ENCODE results near the gene DYNC1I1. TPM values are rescaled to one million over a fixed set of nuclear protein-coding genes. Genes with fewer than 3 reads are reported as not detected.

Gene DYNC1I1
- total RNA-seq, 2 experiments from 2014 or later = 0.08 TPM; not detected in 1

DNA sequence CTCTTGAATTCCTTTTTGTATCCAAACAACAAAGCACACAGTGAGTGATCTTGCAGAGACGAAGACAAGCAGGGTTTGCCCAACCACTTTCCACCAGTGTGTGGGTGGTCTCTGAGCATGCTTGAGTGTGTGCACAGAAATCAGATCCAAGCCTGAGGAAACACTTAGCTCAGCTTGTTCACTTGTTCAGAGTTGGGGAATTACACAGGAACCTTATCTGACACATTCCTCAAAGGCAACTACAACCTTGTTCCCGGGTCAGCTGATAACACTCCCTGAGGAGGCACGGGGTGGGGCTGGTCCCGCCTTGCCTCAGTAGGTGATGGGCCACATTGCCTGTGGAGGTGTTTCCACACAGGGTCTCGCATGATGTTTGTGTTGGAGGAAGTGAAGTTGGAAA lies 216.9 kb downstream of the DYNC1I1 start:
- ATAC-seq (ENCODE audit: poor library complexity) (no peak), DNase-seq (no peak)
- no peak overlapping the region for H3K4me3 Mint-ChIP-seq
- peaks cover 39% of the 10 kb centered on the region for H3K27me3 Mint-ChIP-seq
- POLR2A ChIA-PET = no interaction called here
- no peaks in the 10 kb centered on the region for H3K4me1 ChIP-seq (ENCODE audit: insufficient read depth, low read length)
- no peaks in the 10 kb centered on the region for H3K9me3 Mint-ChIP-seq
- H3K27ac ChIP-seq (ENCODE audit: low read depth in 1 of 2, low read length in 2 of 2) = no peak overlapping the region
- no peaks in the 10 kb centered on the region for H3K4me1 Mint-ChIP-seq (ENCODE audit: low read depth)
- no peak overlapping the region for H3K4me3 ChIP-seq (ENCODE audit: low read length)
- CTCF ChIA-PET = no interaction called here
- no peaks in the 10 kb centered on the region for H3K36me3 ChIP-seq (ENCODE audit: insufficient read depth, low read length)
- no peaks in the 10 kb centered on the region for H3K9me3 ChIP-seq (ENCODE audit: control insufficient read depth in 1 of 2, insufficient read depth in 1 of 2, low read length in 2 of 2)
- no peaks in the 10 kb centered on the region for H3K36me3 Mint-ChIP-seq (ENCODE audit: low read depth)
- TF ChIP-seq, protein P1, sequence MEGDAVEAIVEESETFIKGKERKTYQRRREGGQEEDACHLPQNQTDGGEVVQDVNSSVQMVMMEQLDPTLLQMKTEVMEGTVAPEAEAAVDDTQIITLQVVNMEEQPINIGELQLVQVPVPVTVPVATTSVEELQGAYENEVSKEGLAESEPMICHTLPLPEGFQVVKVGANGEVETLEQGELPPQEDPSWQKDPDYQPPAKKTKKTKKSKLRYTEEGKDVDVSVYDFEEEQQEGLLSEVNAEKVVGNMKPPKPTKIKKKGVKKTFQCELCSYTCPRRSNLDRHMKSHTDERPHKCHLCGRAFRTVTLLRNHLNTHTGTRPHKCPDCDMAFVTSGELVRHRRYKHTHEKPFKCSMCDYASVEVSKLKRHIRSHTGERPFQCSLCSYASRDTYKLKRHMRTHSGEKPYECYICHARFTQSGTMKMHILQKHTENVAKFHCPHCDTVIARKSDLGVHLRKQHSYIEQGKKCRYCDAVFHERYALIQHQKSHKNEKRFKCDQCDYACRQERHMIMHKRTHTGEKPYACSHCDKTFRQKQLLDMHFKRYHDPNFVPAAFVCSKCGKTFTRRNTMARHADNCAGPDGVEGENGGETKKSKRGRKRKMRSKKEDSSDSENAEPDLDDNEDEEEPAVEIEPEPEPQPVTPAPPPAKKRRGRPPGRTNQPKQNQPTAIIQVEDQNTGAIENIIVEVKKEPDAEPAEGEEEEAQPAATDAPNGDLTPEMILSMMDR (IDR thresholded peaks at IDR 0.05) = no peak
- H3K27ac Mint-ChIP-seq = no peak overlapping the region
- intact Hi-C loops (cut with DNase I, micrococcal nuclease) = no loop called here
- peaks cover 0 to 2% of the 10 kb centered on the region in 2 experiments for H3K27me3 ChIP-seq (ENCODE audit: control insufficient read depth in 1 of 2, insufficient read depth in 2 of 2, low read length in 2 of 2)

DNA sequence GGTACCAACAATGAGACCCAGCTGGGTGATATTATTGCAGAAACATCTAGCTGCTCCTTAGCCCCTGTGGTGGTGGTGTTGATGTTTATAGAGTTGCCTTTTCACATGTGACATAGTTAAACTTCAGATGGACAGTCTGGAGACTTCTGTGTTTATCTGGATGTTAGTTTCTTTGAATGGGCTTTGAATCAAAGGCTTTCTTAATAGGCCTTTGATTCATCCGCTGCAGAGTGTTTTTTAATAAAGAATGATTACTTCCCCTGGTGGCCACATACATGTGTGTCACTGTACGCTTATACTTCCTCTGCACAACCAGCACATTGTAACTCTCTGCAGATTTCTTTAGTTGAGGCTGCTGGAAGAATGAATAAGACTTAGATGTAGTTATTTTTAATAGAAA lies 221.0 kb downstream of the DYNC1I1 start:
- Mint-ChIP-seq H3K27ac (no peak overlapping the region), H3K36me3 (ENCODE audit: low read depth) (no peaks in the 10 kb centered on the region), H3K27me3 (peaks cover 21% of the 10 kb centered on the region), H3K4me3 (no peak overlapping the region), H3K4me1 (ENCODE audit: low read depth) (no peaks in the 10 kb centered on the region), H3K9me3 (no peaks in the 10 kb centered on the region)
- H3K4me1 ChIP-seq (ENCODE audit: insufficient read depth, low read length) = no peaks in the 10 kb centered on the region
- POLR2A ChIA-PET = no interaction called here
- DNase-seq (no peak), ATAC-seq (ENCODE audit: poor library complexity) (no peak)
- TF ChIP-seq, protein P1 (IDR thresholded peaks at IDR 0.05) = no peak
- CTCF ChIA-PET = no interaction called here
- no peak overlapping the region for H3K4me3 ChIP-seq (ENCODE audit: low read length)
- no peak overlapping the region for H3K27ac ChIP-seq (ENCODE audit: low read depth in 1 of 2, low read length in 2 of 2)
- H3K9me3 ChIP-seq (ENCODE audit: control insufficient read depth in 1 of 2, insufficient read depth in 1 of 2, low read length in 2 of 2) = no peaks in the 10 kb centered on the region
- intact Hi-C loops (cut with DNase I, micrococcal nuclease) = no loop called here
- peaks cover 0 to 2% of the 10 kb centered on the region in 2 experiments for H3K27me3 ChIP-seq (ENCODE audit: control insufficient read depth in 1 of 2, insufficient read depth in 2 of 2, low read length in 2 of 2)
- H3K36me3 ChIP-seq (ENCODE audit: insufficient read depth, low read length) = no peaks in the 10 kb centered on the region

DNA sequence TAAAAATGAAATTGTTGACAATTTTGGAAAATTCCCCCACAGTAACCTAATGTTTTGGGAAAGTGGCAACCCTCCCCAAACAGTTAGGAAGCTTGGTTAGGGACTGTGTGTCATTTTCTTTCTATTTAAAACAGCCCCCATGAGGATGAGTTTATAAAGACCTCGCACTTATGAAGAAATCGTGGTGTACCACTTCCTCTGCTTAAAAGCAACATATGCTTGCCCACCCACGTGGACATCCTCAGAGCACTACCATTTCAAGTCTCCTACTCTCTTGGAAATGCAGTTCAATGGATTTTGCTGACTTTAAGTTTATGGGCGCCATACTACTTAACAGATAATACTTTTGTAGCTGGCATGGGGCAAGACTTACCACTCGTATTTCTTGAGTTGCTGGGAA lies 223.8 kb downstream of the DYNC1I1 start:
- POLR2A ChIA-PET = no interaction called here
- Histone ChIP-seq H3K27me3 (ENCODE audit: control insufficient read depth in 1 of 2, insufficient read depth in 2 of 2, low read length in 2 of 2) (no peaks in the 10 kb centered on the region), H3K4me3 (ENCODE audit: low read length) (no peak overlapping the region), H3K4me1 (ENCODE audit: insufficient read depth, low read length) (no peaks in the 10 kb centered on the region), H3K9me3 (ENCODE audit: control insufficient read depth in 1 of 2, insufficient read depth in 1 of 2, low read length in 2 of 2) (no peaks in the 10 kb centered on the region), H3K36me3 (ENCODE audit: insufficient read depth, low read length) (no peaks in the 10 kb centered on the region), H3K27ac (ENCODE audit: low read depth in 1 of 2, low read length in 2 of 2) (no peak overlapping the region)
- no peak for ATAC-seq (ENCODE audit: poor library complexity)
- H3K4me1 Mint-ChIP-seq (ENCODE audit: low read depth) = no peaks in the 10 kb centered on the region
- intact Hi-C loops (cut with DNase I, micrococcal nuclease) = no loop called here
- TF ChIP-seq, protein P1 (IDR thresholded peaks at IDR 0.05) = no peak
- H3K27ac Mint-ChIP-seq = no peak overlapping the region
- no peaks in the 10 kb centered on the region for H3K36me3 Mint-ChIP-seq (ENCODE audit: low read depth)
- H3K9me3 Mint-ChIP-seq = no peaks in the 10 kb centered on the region
- peaks cover 5% of the 10 kb centered on the region for H3K27me3 Mint-ChIP-seq
- no peak overlapping the region for H3K4me3 Mint-ChIP-seq
- CTCF ChIA-PET = no interaction called here
- no peak for DNase-seq
